A172 (cell line): ENCODE measurements around the gene TMEM225B. TPM values are rescaled to one million over a fixed set of nuclear protein-coding genes. Genes with fewer than 3 reads are reported as not detected.
"Not testable (repeated sequence)": the region's sequence is repeated elsewhere in the genome, so short reads cannot be mapped to it uniquely, and the experiment has no call there.

ENCODE experiments used
- DNase-seq: peaks from one replicate; pipeline ENCODE4 v3.0.0-alpha.2; 2015; ENCODE audit warnings: low spot score
- total RNA-seq: library from RNA; depleted of rRNA; stranded (reverse); fragments of >200 nt; shearing (Covaris generic); gene quantifications from 2 replicates; pipeline ENCODE4 v1.2.3, GENCODE V29; 2014

Gene TMEM225B
- total RNA-seq, 1 experiment from 2014 or later = not detected

GRCh38 chr7:99579281-99579955 is 18.6 kb upstream of the TMEM225B start:
- DNase-seq = no peak

GRCh38 chr7:99579956-99580777 is 17.9 kb upstream of the TMEM225B start:
- DNase-seq = no peak

- DNase-seq = not testable (repeated sequence)
Measured at GRCh38 chr7:99580778-99581332, 17.2 kb upstream of the TMEM225B start.

GRCh38 chr7:99588868-99589267 is 9.2 kb upstream of the TMEM225B start:
- DNase-seq = no peak

- no peak for DNase-seq
Measured at GRCh38 chr7:99594948-99595745, 2.9 kb upstream of the TMEM225B start.

- DNase-seq = no peak
Measured at GRCh38 chr7:99596408-99596955, 1.6 kb upstream of the TMEM225B start.

GRCh38 chr7:99599836-99600235 is 1.8 kb downstream of the TMEM225B start:
- no peak for DNase-seq

- DNase-seq = no peak
Measured at GRCh38 chr7:99601656-99602310, 3.7 kb downstream of the TMEM225B start.

GRCh38 chr7:99605527-99605926 is 7.5 kb downstream of the TMEM225B start:
- no peak for DNase-seq

- DNase-seq = no peak
Measured at GRCh38 chr7:99606531-99606930, 8.5 kb downstream of the TMEM225B start.

GRCh38 chr7:99607548-99607947 is 9.5 kb downstream of the TMEM225B start:
- no peak for DNase-seq

GRCh38 chr7:99614495-99614894 is 16.4 kb downstream of the TMEM225B start:
- DNase-seq = no peak

- no peak for DNase-seq
Measured at GRCh38 chr7:99615989-99616358, 17.9 kb downstream of the TMEM225B start.

- DNase-seq = peak; percentile 89
Measured at GRCh38 chr7:99616359-99617191, 18.5 kb downstream of the TMEM225B start, which contains the start of gene ZSCAN25. Gene ZSCAN25 (plus strand): TSS chr7:99616946. CDS start chr7:99619607, 2,661 bp downstream.

- no peak for DNase-seq
Measured at GRCh38 chr7:99617192-99617781, 19.2 kb downstream of the TMEM225B start.

- peak; percentile 58 for DNase-seq
Measured at GRCh38 chr7:99618726-99619125, 20.7 kb downstream of the TMEM225B start.

- no peak for DNase-seq
Measured at GRCh38 chr7:99619571-99620130, 21.6 kb downstream of the TMEM225B start.

GRCh38 chr7:99621271-99621670 is 23.2 kb downstream of the TMEM225B start:
- DNase-seq = no peak

- no peak for DNase-seq
Measured at GRCh38 chr7:99622596-99622995, 24.5 kb downstream of the TMEM225B start.
